Activated CD4-positive, alpha-beta T cell treated with anti-CD3 and anti-CD28 coated beads, Interleukin-10, Interleukin-2, amounts not matched to agents 100 ng/mL and 50 ng/mL, durations not matched to agents 16 hours and 8 hours (primary cell): ENCODE measurements around the gene GIMAP1.
A peak's percentile ranks its signal among the peaks of the same experiment; 100 is the strongest.

Source experiments
- DNase-seq: peaks from one replicate; pipeline ENCODE4 v3.0.0-alpha.2; 2020

The GIMAP1 gene

GRCh38 chr7:150723467-150723866 lies 7.1 kb downstream of the GIMAP1 start:
- no peak for DNase-seq

- no peak for DNase-seq
Observed at GRCh38 chr7:150727381-150727780, 11.0 kb downstream of the GIMAP1 start.

- DNase-seq, result no peak
Observed at GRCh38 chr7:150728011-150728410, 11.6 kb downstream of the GIMAP1 start.

GRCh38 chr7:150728609-150729008 lies 12.2 kb downstream of the GIMAP1 start:
- no peak for DNase-seq

- peak; percentile 51 for DNase-seq
Observed at GRCh38 chr7:150731916-150732315, 15.5 kb downstream of the GIMAP1 start.

GRCh38 chr7:150732786-150733481 lies 16.5 kb downstream of the GIMAP1 start:
- DNase-seq, result peak; percentile 55

GRCh38 chr7:150733482-150734095 lies 17.2 kb downstream of the GIMAP1 start:
- DNase-seq, result peak; percentile 71

GRCh38 chr7:150734254-150734653 lies 17.8 kb downstream of the GIMAP1 start:
- peak; percentile 79 for DNase-seq

- DNase-seq, result no peak
Observed at GRCh38 chr7:150735596-150736358, 19.4 kb downstream of the GIMAP1 start.

- no peak for DNase-seq
Observed at GRCh38 chr7:150736864-150737263, 20.5 kb downstream of the GIMAP1 start.

GRCh38 chr7:150737265-150738055 lies 21.0 kb downstream of the GIMAP1 start, which contains the start of gene GIMAP5:
TSS of gene GIMAP5 (plus strand) at chr7:150737418. CDS start at chr7:150740885, 3,467 bp downstream.
- DNase-seq, result peak; percentile 71

GRCh38 chr7:150738092-150738491 lies 21.7 kb downstream of the GIMAP1 start:
- DNase-seq, result peak; percentile 56

- peak; percentile 62 for DNase-seq
Observed at GRCh38 chr7:150738591-150739001, 22.2 kb downstream of the GIMAP1 start.

- DNase-seq, result no peak
Observed at GRCh38 chr7:150739033-150739432, 22.6 kb downstream of the GIMAP1 start.

GRCh38 chr7:150740053-150740452 lies 23.6 kb downstream of the GIMAP1 start:
- DNase-seq, result peak; percentile 58

- peak; percentile 36 for DNase-seq
Observed at GRCh38 chr7:150742286-150742968, 26.0 kb downstream of the GIMAP1 start.

GRCh38 chr7:150744041-150744656 lies 27.7 kb downstream of the GIMAP1 start:
- DNase-seq, result no peak

- no peak for DNase-seq
Observed at GRCh38 chr7:150745086-150745485, 28.7 kb downstream of the GIMAP1 start.

GRCh38 chr7:150745876-150746275 lies 29.5 kb downstream of the GIMAP1 start:
- no peak for DNase-seq

- DNase-seq, result no peak
Observed at GRCh38 chr7:150746921-150747320, 30.5 kb downstream of the GIMAP1 start.

GRCh38 chr7:150748376-150748775 lies 32.0 kb downstream of the GIMAP1 start:
- DNase-seq, result no peak

- no peak for DNase-seq
Observed at GRCh38 chr7:150751702-150752101, 35.3 kb downstream of the GIMAP1 start.
